GM18951 (cell line): ENCODE measurements around the gene CRYZL1.
"Not testable (repeated sequence)": the region's sequence is repeated elsewhere in the genome, so short reads cannot be mapped to it uniquely, and the experiment has no call there.

Experiments used
- POLR2A ChIP-seq: IDR thresholded peaks from 4 replicates; pipeline ENCODE4 v1.6.1; 2011; ENCODE audit warnings: mild to moderate bottlenecking; ENCODE audit not compliant: insufficient read length, insufficient read depth; ENCODE audit errors: extremely low read depth
- in situ Hi-C: fragments of 300-500 bp; cut with MboI; formaldehyde crosslinking; loops from one replicate; pipeline ENCODE4 v1.12.0; 2022; ENCODE audit warnings: low sequenced_read_pairs, mixed read lengths, inconsistent platforms; ENCODE audit not compliant: unreplicated experiment

CRYZL1 gene

GRCh38 chr21:33586927-33587326 is 54.6 kb downstream of the CRYZL1 start:
- in situ Hi-C loops = no loop called here
- no peak for TF ChIP-seq POLR2A

- in situ Hi-C loops = no loop called here
- TF ChIP-seq POLR2A = no peak
Measured at GRCh38 chr21:33584455-33584854, 57.1 kb downstream of the CRYZL1 start.

- no peak for TF ChIP-seq POLR2A
- in situ Hi-C loops = no loop called here
Measured at GRCh38 chr21:33578959-33579542, 62.5 kb downstream of the CRYZL1 start.

- no peak for TF ChIP-seq POLR2A
- in situ Hi-C loops = no loop called here
Measured at GRCh38 chr21:33578214-33578613, 63.3 kb downstream of the CRYZL1 start.

- in situ Hi-C loops = not testable (repeated sequence)
Measured at GRCh38 chr21:33576741-33577141, 64.8 kb downstream of the CRYZL1 start.

- in situ Hi-C loops = no loop called here
Measured at GRCh38 chr21:33572350-33572749, 69.2 kb downstream of the CRYZL1 start.

GRCh38 chr21:33569991-33570390 is 71.5 kb downstream of the CRYZL1 start:
- TF ChIP-seq POLR2A = no peak
- in situ Hi-C loops = no loop called here

More at GRCh38 chr21:33572350-33572749, 69.2 kb downstream of the CRYZL1 start:
- no peak for TF ChIP-seq POLR2A

- in situ Hi-C loops = no loop called here
- TF ChIP-seq POLR2A = no peak
Measured at GRCh38 chr21:33568448-33568847, 73.1 kb downstream of the CRYZL1 start.

- in situ Hi-C loops = no loop called here
- no peak for TF ChIP-seq POLR2A
Measured at GRCh38 chr21:33567914-33568313, 73.6 kb downstream of the CRYZL1 start.

- in situ Hi-C loops = no loop called here
- no peak for TF ChIP-seq POLR2A
Measured at GRCh38 chr21:33566514-33566913, 75.0 kb downstream of the CRYZL1 start.

- TF ChIP-seq POLR2A = no peak
- in situ Hi-C loops = no loop called here
Measured at GRCh38 chr21:33562389-33562788, 79.2 kb downstream of the CRYZL1 start.

- in situ Hi-C loops = no loop called here
- no peak for TF ChIP-seq POLR2A
Measured at GRCh38 chr21:33561373-33561772, 80.2 kb downstream of the CRYZL1 start.

- in situ Hi-C loops = no loop called here
- no peak for TF ChIP-seq POLR2A
Measured at GRCh38 chr21:33560965-33561364, 80.6 kb downstream of the CRYZL1 start.

- TF ChIP-seq POLR2A = no peak
- in situ Hi-C loops = no loop called here
Measured at GRCh38 chr21:33559813-33560212, 81.7 kb downstream of the CRYZL1 start.
